GM12892 (cell line): Measurements from ENCODE around the gene APLF. TPM values are rescaled to one million over a fixed set of nuclear protein-coding genes. Genes with fewer than 3 reads are reported as not detected.

Source experiments
- DNase-seq: peaks from one replicate; pipeline ENCODE4 v3.0.0; 2011; ENCODE audit not compliant: insufficient read length
- FAIRE-seq: peaks from 2 replicates; lab custom pipeline; 2011; peaks lifted over from hg19 to GRCh38; lab: Jason Lieb, UNC
- POLR2A ChIP-seq: IDR thresholded peaks from 2 replicates; pipeline ENCODE4 v1.6.1; 2011; ENCODE audit warnings: low read depth, low read length, control low read depth
- POLR2AphosphoS5 ChIP-seq: IDR thresholded peaks from 2 replicates; pipeline ENCODE4 v1.6.1; 2011; ENCODE audit warnings: low read depth, low read length, control low read depth
- TAF1 ChIP-seq: IDR thresholded peaks from 2 replicates; pipeline ENCODE4 v1.6.1; 2011; ENCODE audit warnings: low read depth, mild to moderate bottlenecking, control low read depth, low read length, borderline replicate concordance
- polyA plus RNA-seq: library from polyadenylated mRNA; unstranded; fragments of >200 nt; gene quantifications from one replicate; pipeline ENCODE4 v1.2.1, GENCODE V29; 2012; ENCODE audit warnings: missing spikeins, inconsistent platforms; ENCODE audit not compliant: missing spikeins

APLF gene
- polyA plus RNA-seq, result 1.9 TPM

- FAIRE-seq (peak; percentile 99), DNase-seq (peak; percentile 85)
- TF ChIP-seq POLR2A (peak; percentile 55; the same call in 1 of the 2 replicates), POLR2AphosphoS5 (no peak)
These were observed at the start of gene APLF, which contains the start of gene FBXO48 for GRCh38 chr2:68467077-68467960. Gene APLF, plus strand, starts transcription at chr2:68467585. Its CDS starts 147 bp downstream, at chr2:68467732. Gene FBXO48, minus strand, starts transcription at chr2:68467294. Its CDS starts 2,149 bp downstream, at chr2:68465145.

GRCh38 chr2:68417926-68418325 lies 49.5 kb upstream of the APLF start:
- FAIRE-seq (no peak), DNase-seq (no peak)
- TF ChIP-seq POLR2A (no peak), TAF1 (no peak), POLR2AphosphoS5 (no peak)

DNA sequence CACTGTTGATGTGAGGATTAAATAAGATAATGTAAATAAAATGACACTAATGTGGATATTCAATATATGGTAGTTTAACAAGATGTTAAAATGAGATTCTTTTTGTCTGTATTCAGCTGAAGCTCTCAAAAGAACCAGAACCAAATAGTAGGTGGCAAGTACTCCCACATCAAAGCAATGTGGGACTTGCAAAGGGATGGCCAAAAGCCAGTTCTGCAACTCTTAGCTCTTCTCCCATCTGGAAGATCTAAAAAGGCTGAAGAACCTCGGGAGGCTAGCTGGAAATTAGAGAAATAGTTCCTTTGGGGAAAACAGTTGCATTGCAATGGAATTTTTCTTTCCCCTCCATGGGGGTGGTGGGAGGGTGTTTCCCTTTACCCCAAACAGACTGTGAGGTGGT lies 49.0 kb upstream of the APLF start:
- TF ChIP-seq POLR2AphosphoS5 (no peak), TAF1 (no peak), POLR2A (no peak)
- FAIRE-seq (no peak), DNase-seq (no peak)

DNA sequence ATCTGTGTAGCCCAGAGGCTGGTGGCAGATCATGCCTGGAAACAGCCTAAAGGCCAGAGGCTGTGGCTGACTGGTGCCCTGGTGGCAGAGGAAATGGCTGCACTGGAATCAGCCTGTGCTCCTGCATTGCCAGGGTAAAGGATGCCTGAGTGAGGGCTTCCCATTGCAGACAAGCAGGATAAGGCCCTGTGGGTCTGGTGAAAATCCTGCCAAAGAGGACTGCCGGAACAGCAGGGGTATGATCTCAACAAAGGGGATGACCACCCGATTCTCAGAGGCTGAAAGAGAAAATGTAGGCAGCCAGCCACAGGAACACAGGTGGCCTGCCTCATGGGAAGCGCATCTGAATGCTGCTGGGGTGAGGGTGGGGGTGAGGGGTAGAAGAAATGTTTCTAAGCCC lies 48.5 kb upstream of the APLF start:
- DNase-seq, result no peak
- FAIRE-seq, result peak; percentile 57
- no peak for TF ChIP-seq TAF1
- no peak for TF ChIP-seq POLR2A
- no peak for TF ChIP-seq POLR2AphosphoS5

DNA sequence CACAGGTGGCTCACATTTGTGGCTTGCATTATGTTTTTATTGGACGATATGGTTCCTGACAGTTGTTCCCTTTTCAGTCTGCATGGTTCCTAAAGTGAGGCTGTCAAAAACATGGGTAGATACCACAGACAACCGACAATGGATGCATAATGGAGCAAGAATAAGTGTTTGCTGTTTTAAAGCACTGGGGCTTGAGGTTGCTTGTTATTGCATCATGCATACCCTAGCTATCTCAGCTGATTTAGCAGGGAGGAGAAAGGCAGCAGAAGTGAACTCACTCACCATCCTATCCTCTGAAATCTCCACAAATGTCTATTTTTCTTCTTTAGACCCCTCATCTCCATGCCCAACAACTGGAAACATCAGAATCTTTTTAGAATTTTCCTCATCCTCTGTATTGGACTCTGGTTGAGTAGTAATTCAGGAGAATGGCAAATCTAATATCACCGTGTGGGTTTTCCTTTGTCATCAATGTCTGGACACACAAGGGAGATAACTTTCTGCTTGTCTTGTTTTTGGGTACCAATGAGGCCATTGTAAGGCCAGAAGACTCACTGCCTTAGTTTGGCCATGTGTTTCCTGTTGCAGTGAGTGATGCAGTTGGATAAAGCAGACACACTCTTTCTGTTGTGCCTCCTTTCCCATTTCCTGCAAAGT lies 47.0 kb upstream of the APLF start:
- FAIRE-seq, result peak; percentile 36
- DNase-seq, result no peak

GRCh38 chr2:68423966-68424650 lies 43.3 kb upstream of the APLF start:
- DNase-seq, result peak; percentile 31
- TF ChIP-seq POLR2A (no peak; the same call in 1 of the 2 replicates), TAF1 (no peak), POLR2AphosphoS5 (no peak)
- FAIRE-seq, result peak; percentile 93

More for the DNA sequence above, 47.0 kb upstream of the APLF start:
- TF ChIP-seq POLR2AphosphoS5 (no peak), POLR2A (no peak), TAF1 (no peak)

DNA sequence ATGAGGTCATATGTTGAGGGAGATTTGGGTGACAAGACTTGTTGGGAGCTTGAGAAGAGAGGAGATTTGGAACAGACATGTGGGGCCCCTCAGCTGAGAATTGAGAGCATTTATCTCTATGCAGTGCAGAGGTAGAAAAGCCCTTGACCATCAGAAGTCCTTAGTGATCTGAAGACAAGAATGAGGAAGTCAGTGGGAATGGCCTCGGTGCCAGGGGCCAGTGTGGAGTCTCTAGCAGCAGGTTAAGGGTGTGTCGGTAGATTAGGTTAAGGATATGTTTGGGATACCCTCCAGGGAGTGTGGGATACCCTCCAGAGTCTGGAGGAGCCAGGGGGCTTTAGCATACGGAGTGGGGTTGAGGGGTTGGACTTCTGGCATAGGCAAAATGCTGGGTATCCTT lies 41.9 kb upstream of the APLF start:
- TF ChIP-seq TAF1 (no peak), POLR2A (no peak)
- peak; percentile 17 for FAIRE-seq
- no peak for DNase-seq

- no peak for FAIRE-seq
- DNase-seq, result no peak
- no peak; the same call in 1 of the 2 replicates for TF ChIP-seq POLR2AphosphoS5
- no peak; the same call in 1 of the 2 replicates for TF ChIP-seq POLR2A
- no peak for TF ChIP-seq TAF1
These were observed 40.9 kb upstream of the APLF start for GRCh38 chr2:68426446-68426845.

DNA sequence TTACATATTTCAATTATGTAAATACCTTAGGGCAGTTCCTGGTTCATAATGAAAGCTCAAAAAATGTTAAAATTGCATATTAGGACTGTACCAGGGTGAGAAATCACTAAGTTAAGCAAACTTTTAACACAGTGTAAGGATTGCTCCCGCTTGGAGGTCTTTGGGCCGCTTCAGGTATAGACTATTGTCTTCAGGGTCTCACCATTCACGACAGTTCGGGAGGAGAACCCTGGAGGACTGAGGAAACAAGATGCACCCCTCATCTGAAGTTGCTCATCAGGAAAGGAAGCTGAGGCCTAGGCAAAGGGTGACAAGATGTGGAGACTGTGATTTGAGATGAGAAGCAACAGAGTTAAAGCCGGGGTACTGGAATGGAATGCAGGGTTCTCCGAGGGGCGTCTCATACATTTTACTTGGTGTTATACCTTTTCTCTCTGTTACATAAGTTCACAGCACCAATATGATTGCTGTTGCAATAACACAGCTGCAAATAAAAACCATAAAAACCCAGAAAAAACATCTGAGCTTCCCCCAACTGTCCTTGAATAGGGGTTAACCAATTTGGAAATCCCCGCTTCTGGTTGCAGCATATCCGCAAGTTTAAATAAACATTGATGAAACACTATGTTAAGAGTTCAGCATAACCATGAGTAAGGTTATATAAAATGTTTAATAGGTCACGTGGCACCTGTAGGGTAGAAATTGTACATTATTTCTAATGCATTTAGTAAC lies 40.4 kb upstream of the APLF start:
- DNase-seq (no peak), FAIRE-seq (peak; percentile 87)
- TF ChIP-seq POLR2AphosphoS5 (peak; percentile 54; the same call in 1 of the 2 replicates), TAF1 (no peak), POLR2A (0 out of 2 replicates have a peak, but pooled peaks have one; percentile 6)

GRCh38 chr2:68428126-68428525 lies 39.3 kb upstream of the APLF start:
- DNase-seq (no peak), FAIRE-seq (peak; percentile 33)
- TF ChIP-seq POLR2A (no peak), POLR2AphosphoS5 (no peak), TAF1 (no peak)
